ENCODE data around the gene CACNA1B.
"Not testable (repeated sequence)": the region's sequence is repeated elsewhere in the genome, so short reads cannot be mapped to it uniquely, and the experiment has no call there.

The CACNA1B gene

GRCh38 chr9:138076650-138077009 is 199.0 kb downstream of the CACNA1B start:
- DNase-seq: no peak
- Histone ChIP-seq H3K9me3 (ENCODE audit: control insufficient read depth, low read length) (no peaks in the 10 kb centered on the region), H3K36me3 (ENCODE audit: control insufficient read depth, insufficient read depth, low read length) (no peaks in the 10 kb centered on the region), H3K27me3 (replicated peaks; ENCODE audit: control insufficient read depth, insufficient read depth, low read length, poor library complexity, severe bottlenecking) (peaks cover 3% of the 10 kb centered on the region), H3K27ac (ENCODE audit: insufficient read depth, low read length, poor library complexity, severe bottlenecking) (no peak overlapping the region), H3K4me1 (ENCODE audit: control insufficient read depth, insufficient read depth, low read length, poor library complexity, severe bottlenecking) (no peaks in the 10 kb centered on the region), H3K4me3 (ENCODE audit: insufficient read depth, low read depth, low read length, poor library complexity, severe bottlenecking) (no peak overlapping the region)

- H3K36me3 ChIP-seq (ENCODE audit: control insufficient read depth, insufficient read depth, low read length): no peaks in the 10 kb centered on the region
- peaks cover 3% of the 10 kb centered on the region for H3K27me3 ChIP-seq (replicated peaks; ENCODE audit: control insufficient read depth, insufficient read depth, low read length, poor library complexity, severe bottlenecking)
- H3K4me1 ChIP-seq (ENCODE audit: control insufficient read depth, insufficient read depth, low read length, poor library complexity, severe bottlenecking): no peaks in the 10 kb centered on the region
- no peaks in the 10 kb centered on the region for H3K9me3 ChIP-seq (ENCODE audit: control insufficient read depth, low read length)
- no peak for DNase-seq
- H3K4me3 ChIP-seq (ENCODE audit: insufficient read depth, low read depth, low read length, poor library complexity, severe bottlenecking): no peak overlapping the region
- no peak overlapping the region for H3K27ac ChIP-seq (ENCODE audit: insufficient read depth, low read length, poor library complexity, severe bottlenecking)
Measured at GRCh38 chr9:138077126-138077525, 199.5 kb downstream of the CACNA1B start.

GRCh38 chr9:138077898-138078540 is 200.4 kb downstream of the CACNA1B start:
- DNase-seq: no peak
- Histone ChIP-seq H3K4me1 (ENCODE audit: control insufficient read depth, insufficient read depth, low read length, poor library complexity, severe bottlenecking) (no peaks in the 10 kb centered on the region), H3K27ac (ENCODE audit: insufficient read depth, low read length, poor library complexity, severe bottlenecking) (no peak overlapping the region), H3K27me3 (replicated peaks; ENCODE audit: control insufficient read depth, insufficient read depth, low read length, poor library complexity, severe bottlenecking) (no peaks in the 10 kb centered on the region), H3K36me3 (ENCODE audit: control insufficient read depth, insufficient read depth, low read length) (no peaks in the 10 kb centered on the region), H3K9me3 (ENCODE audit: control insufficient read depth, low read length) (no peaks in the 10 kb centered on the region), H3K4me3 (ENCODE audit: insufficient read depth, low read depth, low read length, poor library complexity, severe bottlenecking) (no peak overlapping the region)

GRCh38 chr9:138078846-138079245 is 201.3 kb downstream of the CACNA1B start:
- Histone ChIP-seq H3K4me1 (ENCODE audit: control insufficient read depth, insufficient read depth, low read length, poor library complexity, severe bottlenecking) (no peaks in the 10 kb centered on the region), H3K27ac (ENCODE audit: insufficient read depth, low read length, poor library complexity, severe bottlenecking) (no peak overlapping the region), H3K9me3 (ENCODE audit: control insufficient read depth, low read length) (no peaks in the 10 kb centered on the region), H3K36me3 (ENCODE audit: control insufficient read depth, insufficient read depth, low read length) (no peaks in the 10 kb centered on the region), H3K4me3 (ENCODE audit: insufficient read depth, low read depth, low read length, poor library complexity, severe bottlenecking) (no peak overlapping the region), H3K27me3 (replicated peaks; ENCODE audit: control insufficient read depth, insufficient read depth, low read length, poor library complexity, severe bottlenecking) (no peaks in the 10 kb centered on the region)
- DNase-seq: no peak

GRCh38 chr9:138080979-138081378 is 203.4 kb downstream of the CACNA1B start:
- peaks cover 4% of the 10 kb centered on the region for H3K9me3 ChIP-seq (ENCODE audit: control insufficient read depth, low read length)
- H3K4me3 ChIP-seq (ENCODE audit: insufficient read depth, low read depth, low read length, poor library complexity, severe bottlenecking): no peak overlapping the region
- H3K36me3 ChIP-seq (ENCODE audit: control insufficient read depth, insufficient read depth, low read length): no peaks in the 10 kb centered on the region
- no peak for DNase-seq
- no peaks in the 10 kb centered on the region for H3K27me3 ChIP-seq (replicated peaks; ENCODE audit: control insufficient read depth, insufficient read depth, low read length, poor library complexity, severe bottlenecking)
- no peaks in the 10 kb centered on the region for H3K4me1 ChIP-seq (ENCODE audit: control insufficient read depth, insufficient read depth, low read length, poor library complexity, severe bottlenecking)
- no peak overlapping the region for H3K27ac ChIP-seq (ENCODE audit: insufficient read depth, low read length, poor library complexity, severe bottlenecking)

GRCh38 chr9:138082918-138083636 is 205.5 kb downstream of the CACNA1B start:
- no peaks in the 10 kb centered on the region for H3K4me1 ChIP-seq (ENCODE audit: control insufficient read depth, insufficient read depth, low read length, poor library complexity, severe bottlenecking)
- H3K36me3 ChIP-seq (ENCODE audit: control insufficient read depth, insufficient read depth, low read length): no peaks in the 10 kb centered on the region
- H3K27ac ChIP-seq (ENCODE audit: insufficient read depth, low read length, poor library complexity, severe bottlenecking): no peak overlapping the region
- H3K9me3 ChIP-seq (ENCODE audit: control insufficient read depth, low read length): peaks cover 4% of the 10 kb centered on the region
- no peak overlapping the region for H3K4me3 ChIP-seq (ENCODE audit: insufficient read depth, low read depth, low read length, poor library complexity, severe bottlenecking)
- no peak for DNase-seq
- no peaks in the 10 kb centered on the region for H3K27me3 ChIP-seq (replicated peaks; ENCODE audit: control insufficient read depth, insufficient read depth, low read length, poor library complexity, severe bottlenecking)

GRCh38 chr9:138083873-138084272 is 206.3 kb downstream of the CACNA1B start:
- peaks cover 4% of the 10 kb centered on the region for H3K9me3 ChIP-seq (ENCODE audit: control insufficient read depth, low read length)
- no peak overlapping the region for H3K4me3 ChIP-seq (ENCODE audit: insufficient read depth, low read depth, low read length, poor library complexity, severe bottlenecking)
- no peak for DNase-seq
- H3K4me1 ChIP-seq (ENCODE audit: control insufficient read depth, insufficient read depth, low read length, poor library complexity, severe bottlenecking): no peaks in the 10 kb centered on the region
- H3K27ac ChIP-seq (ENCODE audit: insufficient read depth, low read length, poor library complexity, severe bottlenecking): no peak overlapping the region
- no peaks in the 10 kb centered on the region for H3K27me3 ChIP-seq (replicated peaks; ENCODE audit: control insufficient read depth, insufficient read depth, low read length, poor library complexity, severe bottlenecking)
- H3K36me3 ChIP-seq (ENCODE audit: control insufficient read depth, insufficient read depth, low read length): no peaks in the 10 kb centered on the region

GRCh38 chr9:138085568-138085967 is 208.0 kb downstream of the CACNA1B start:
- Histone ChIP-seq H3K4me1 (ENCODE audit: control insufficient read depth, insufficient read depth, low read length, poor library complexity, severe bottlenecking) (no peaks in the 10 kb centered on the region), H3K27ac (ENCODE audit: insufficient read depth, low read length, poor library complexity, severe bottlenecking) (no peak overlapping the region), H3K36me3 (ENCODE audit: control insufficient read depth, insufficient read depth, low read length) (no peaks in the 10 kb centered on the region), H3K27me3 (replicated peaks; ENCODE audit: control insufficient read depth, insufficient read depth, low read length, poor library complexity, severe bottlenecking) (no peaks in the 10 kb centered on the region), H3K9me3 (ENCODE audit: control insufficient read depth, low read length) (peaks cover 4% of the 10 kb centered on the region), H3K4me3 (ENCODE audit: insufficient read depth, low read depth, low read length, poor library complexity, severe bottlenecking) (no peak overlapping the region)
- DNase-seq: no peak

- H3K27me3 ChIP-seq (replicated peaks; ENCODE audit: control insufficient read depth, insufficient read depth, low read length, poor library complexity, severe bottlenecking); H3K4me3 ChIP-seq (ENCODE audit: insufficient read depth, low read depth, low read length, poor library complexity, severe bottlenecking); H3K4me1 ChIP-seq (ENCODE audit: control insufficient read depth, insufficient read depth, low read length, poor library complexity, severe bottlenecking); DNase-seq; H3K9me3 ChIP-seq (ENCODE audit: control insufficient read depth, low read length); H3K36me3 ChIP-seq (ENCODE audit: control insufficient read depth, insufficient read depth, low read length); H3K27ac ChIP-seq (ENCODE audit: insufficient read depth, low read length, poor library complexity, severe bottlenecking): not testable (repeated sequence)
Measured at GRCh38 chr9:138092057-138092456, 214.5 kb downstream of the CACNA1B start.

- H3K9me3 ChIP-seq (ENCODE audit: control insufficient read depth, low read length): no peaks in the 10 kb centered on the region
Measured at GRCh38 chr9:138094028-138094427, 216.4 kb downstream of the CACNA1B start.

More at GRCh38 chr9:138094028-138094427, 216.4 kb downstream of the CACNA1B start:
- no peaks in the 10 kb centered on the region for H3K27me3 ChIP-seq (replicated peaks; ENCODE audit: control insufficient read depth, insufficient read depth, low read length, poor library complexity, severe bottlenecking)
- no peak overlapping the region for H3K4me3 ChIP-seq (ENCODE audit: insufficient read depth, low read depth, low read length, poor library complexity, severe bottlenecking)
- DNase-seq: no peak
- H3K27ac ChIP-seq (ENCODE audit: insufficient read depth, low read length, poor library complexity, severe bottlenecking): no peak overlapping the region
- H3K36me3 ChIP-seq (ENCODE audit: control insufficient read depth, insufficient read depth, low read length): no peaks in the 10 kb centered on the region
- no peaks in the 10 kb centered on the region for H3K4me1 ChIP-seq (ENCODE audit: control insufficient read depth, insufficient read depth, low read length, poor library complexity, severe bottlenecking)
